GOT3 (cell line): ENCODE measurements around the gene STPG3.

Experiments used
- DNase-seq: peaks from one replicate; lab custom pipeline; 2025; ENCODE audit warnings: mixed read lengths; lab: John Stamatoyannopoulos, UW

The STPG3 gene

GRCh38 chr9:137280474-137281344, 29.6 kb downstream of the STPG3 start:
- DNase-seq, result no peak

- DNase-seq, result no peak
These were observed 30.4 kb downstream of the STPG3 start for GRCh38 chr9:137281345-137282116.

GRCh38 chr9:137286975-137287383, 35.9 kb downstream of the STPG3 start:
- DNase-seq, result no peak

- DNase-seq, result no peak
These were observed 42.0 kb downstream of the STPG3 start for GRCh38 chr9:137293094-137293481.

GRCh38 chr9:137293482-137294090, 42.5 kb downstream of the STPG3 start:
- no peak for DNase-seq

- no peak for DNase-seq
These were observed 43.1 kb downstream of the STPG3 start for GRCh38 chr9:137294091-137294680.

GRCh38 chr9:137294681-137295237, 43.7 kb downstream of the STPG3 start:
- DNase-seq, result no peak

DNA sequence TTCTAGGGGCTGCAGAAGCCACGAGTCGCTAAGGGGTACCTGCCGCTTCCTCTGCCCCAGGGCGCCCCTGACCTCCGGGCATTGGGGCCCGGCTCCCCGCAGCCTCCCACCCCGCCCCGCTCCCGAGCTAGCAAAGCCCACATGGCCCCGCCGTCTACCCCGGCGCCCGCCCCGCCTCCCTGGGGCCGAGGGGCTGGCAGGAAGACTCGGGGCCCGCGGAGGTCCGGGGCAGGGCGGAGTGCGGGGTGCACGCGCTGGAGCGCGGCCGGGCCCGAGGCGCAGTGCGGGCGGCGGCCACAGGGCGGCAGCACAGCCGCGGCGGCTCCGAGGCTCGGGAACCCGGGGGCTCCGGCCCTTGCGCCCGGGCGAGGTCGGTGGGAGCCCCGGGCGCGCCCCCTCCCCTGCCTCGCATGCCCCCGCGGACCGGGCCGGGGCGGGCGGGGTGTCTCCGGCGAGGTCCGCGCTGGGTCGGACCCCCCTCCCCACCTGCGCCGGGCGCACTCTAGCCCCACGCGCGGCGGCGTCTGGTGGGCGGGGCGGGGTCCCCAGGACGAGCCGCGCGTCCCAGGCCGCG, 44.2 kb downstream of the STPG3 start:
- DNase-seq, result no peak

- DNase-seq, result no peak
These were observed 45.0 kb downstream of the STPG3 start for GRCh38 chr9:137295849-137296669.

- no peak for DNase-seq
These were observed 45.9 kb downstream of the STPG3 start for GRCh38 chr9:137296670-137297664.

- DNase-seq, result no peak
These were observed 46.9 kb downstream of the STPG3 start for GRCh38 chr9:137297966-137298365.

- DNase-seq, result no peak
These were observed 47.5 kb downstream of the STPG3 start for GRCh38 chr9:137298401-137299202.

- no peak for DNase-seq
These were observed 48.1 kb downstream of the STPG3 start for GRCh38 chr9:137299203-137299565.

GRCh38 chr9:137299938-137300337, 48.9 kb downstream of the STPG3 start:
- DNase-seq, result no peak

GRCh38 chr9:137300567-137301080, 49.5 kb downstream of the STPG3 start:
- DNase-seq, result no peak

DNA sequence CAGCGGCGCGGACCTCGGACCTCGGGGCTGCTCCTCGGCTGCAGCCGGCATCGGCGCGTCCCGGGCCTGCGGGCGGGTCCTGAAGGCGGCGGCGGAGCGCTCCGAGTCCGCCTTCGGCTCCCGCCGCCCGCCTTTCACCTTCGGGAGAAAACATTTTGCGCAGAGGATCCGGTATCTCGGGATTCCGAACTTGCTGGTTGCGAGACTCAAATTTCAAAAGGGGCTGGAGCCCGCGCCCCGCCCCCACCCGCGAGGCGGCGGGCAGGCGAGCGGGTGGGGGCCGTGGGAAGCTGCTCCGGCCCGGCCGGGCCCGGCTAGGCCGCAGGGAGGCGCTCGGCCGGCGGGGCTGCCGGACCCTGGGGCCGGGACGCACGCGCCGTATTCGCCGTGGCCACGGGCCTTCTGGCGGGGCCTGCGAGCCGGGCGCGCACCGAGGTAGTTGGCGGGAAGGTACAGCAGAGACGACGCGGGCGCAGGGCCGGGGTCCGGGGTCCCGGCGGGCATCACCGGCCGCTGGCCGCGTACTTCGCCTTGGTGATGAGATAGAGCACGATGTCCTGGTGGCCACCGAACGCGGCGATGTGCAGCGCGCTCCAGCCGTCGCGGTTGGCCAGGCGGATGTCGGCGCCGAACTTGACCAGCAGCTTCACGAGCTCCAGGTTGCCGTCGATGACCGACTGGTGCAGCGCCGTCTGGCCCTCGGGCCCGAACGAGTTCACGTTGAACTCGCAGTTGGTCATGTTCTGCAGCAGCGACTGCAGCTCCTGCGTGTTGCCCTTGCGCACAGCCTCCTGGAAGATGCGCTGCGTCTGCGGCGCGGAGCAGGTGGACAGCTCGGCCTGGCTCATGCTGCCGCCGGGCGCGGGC, 50.2 kb downstream of the STPG3 start:
- DNase-seq, result no peak

GRCh38 chr9:137302118-137302448, 51.0 kb downstream of the STPG3 start, which contains the start of gene NRARP:
Gene NRARP, minus strand, starts transcription at chr9:137302271. Its CDS starts 343 bp downstream, at chr9:137301928.
- DNase-seq, result no peak
